WI38 (cell line): ENCODE measurements around the gene DIP2C.

Source experiments
- H3K4me3 ChIP-seq: 2 replicates; pipeline ENCODE4 v1.5.1; 2011; ENCODE audit warnings: low read depth, mild to moderate bottlenecking, control low read depth, low read length
- TF ChIP-seq, protein P1 (sequence below): IDR thresholded peaks from 2 replicates; pipeline ENCODE4 v1.5.1; 2012; ENCODE audit warnings: low read depth, mild to moderate bottlenecking, control low read depth, low read length

Gene DIP2C

DNA sequence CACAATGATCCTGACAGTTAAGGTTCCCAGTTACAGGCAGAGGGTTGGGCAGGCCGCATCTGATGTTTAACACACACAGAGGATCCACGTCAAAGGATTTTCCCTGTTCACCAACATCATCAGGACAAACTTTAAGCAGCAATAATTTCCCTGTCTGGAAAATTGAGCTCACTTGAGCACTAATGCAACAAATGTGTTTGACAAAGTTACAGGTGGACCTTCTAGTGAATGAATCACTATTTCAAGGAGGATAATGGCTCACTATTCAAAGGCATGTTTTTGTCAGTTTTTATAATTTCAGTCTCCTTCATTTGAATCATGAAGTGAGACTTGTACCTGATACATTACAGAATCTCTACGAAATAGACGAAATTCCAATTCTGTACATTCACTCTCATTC is 127.3 kb downstream of the DIP2C start:
- H3K4me3 ChIP-seq, result no peak overlapping the region
- TF ChIP-seq, protein P1, sequence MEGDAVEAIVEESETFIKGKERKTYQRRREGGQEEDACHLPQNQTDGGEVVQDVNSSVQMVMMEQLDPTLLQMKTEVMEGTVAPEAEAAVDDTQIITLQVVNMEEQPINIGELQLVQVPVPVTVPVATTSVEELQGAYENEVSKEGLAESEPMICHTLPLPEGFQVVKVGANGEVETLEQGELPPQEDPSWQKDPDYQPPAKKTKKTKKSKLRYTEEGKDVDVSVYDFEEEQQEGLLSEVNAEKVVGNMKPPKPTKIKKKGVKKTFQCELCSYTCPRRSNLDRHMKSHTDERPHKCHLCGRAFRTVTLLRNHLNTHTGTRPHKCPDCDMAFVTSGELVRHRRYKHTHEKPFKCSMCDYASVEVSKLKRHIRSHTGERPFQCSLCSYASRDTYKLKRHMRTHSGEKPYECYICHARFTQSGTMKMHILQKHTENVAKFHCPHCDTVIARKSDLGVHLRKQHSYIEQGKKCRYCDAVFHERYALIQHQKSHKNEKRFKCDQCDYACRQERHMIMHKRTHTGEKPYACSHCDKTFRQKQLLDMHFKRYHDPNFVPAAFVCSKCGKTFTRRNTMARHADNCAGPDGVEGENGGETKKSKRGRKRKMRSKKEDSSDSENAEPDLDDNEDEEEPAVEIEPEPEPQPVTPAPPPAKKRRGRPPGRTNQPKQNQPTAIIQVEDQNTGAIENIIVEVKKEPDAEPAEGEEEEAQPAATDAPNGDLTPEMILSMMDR, result no peak

DNA sequence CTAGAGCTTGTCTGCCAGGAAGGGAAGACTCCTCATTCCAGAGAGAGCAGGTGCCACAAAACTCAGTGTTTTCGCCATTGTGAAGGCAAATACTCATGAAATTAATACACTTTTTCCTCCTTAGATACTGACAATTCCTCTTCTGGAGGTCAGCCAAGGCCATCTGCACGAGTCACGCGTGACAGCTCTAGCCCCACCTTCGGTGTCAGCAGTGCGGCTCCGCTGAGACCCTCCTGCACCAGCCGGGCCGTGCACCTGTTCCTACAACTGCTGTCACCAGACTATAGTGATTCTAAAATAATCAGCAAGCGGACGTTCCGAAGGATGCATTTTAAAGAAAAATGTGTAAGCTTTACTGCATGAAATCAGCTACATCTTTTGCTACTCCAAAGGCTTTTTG is 127.7 kb downstream of the DIP2C start:
- no peak overlapping the region for H3K4me3 ChIP-seq
- TF ChIP-seq, protein P1, result no peak

DNA sequence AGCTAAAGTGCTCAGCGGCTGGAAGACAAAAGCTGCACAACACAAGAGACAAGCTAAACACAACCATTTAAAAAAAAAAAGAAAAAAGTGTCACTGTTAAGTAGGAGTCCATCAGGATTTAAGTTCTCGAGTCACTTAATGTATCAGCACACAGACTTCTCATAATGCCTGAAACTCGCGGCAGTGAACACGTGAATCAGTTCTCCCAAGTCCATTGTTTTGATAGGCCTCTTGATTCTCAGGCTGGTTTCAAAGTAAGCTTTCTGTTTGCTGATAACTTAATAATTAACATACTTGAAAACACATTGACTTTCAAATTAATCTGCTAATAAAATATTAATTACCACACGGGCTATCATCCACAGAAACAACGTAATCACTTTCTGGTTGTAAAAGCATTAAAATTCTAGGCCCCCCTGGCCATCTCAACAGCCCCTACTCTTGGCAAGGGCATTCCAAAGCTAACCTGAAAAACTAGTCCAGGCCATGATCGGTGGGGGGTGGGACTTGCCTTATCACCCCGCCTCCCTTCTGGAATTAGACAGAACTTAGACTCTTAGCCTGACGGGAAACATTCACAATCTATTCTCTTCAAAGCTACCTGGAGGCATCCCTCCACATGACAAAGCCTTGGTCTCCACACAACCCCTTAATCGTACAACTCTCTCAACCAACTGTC is 129.0 kb downstream of the DIP2C start:
- TF ChIP-seq, protein P1, result no peak
- no peak overlapping the region for H3K4me3 ChIP-seq

DNA sequence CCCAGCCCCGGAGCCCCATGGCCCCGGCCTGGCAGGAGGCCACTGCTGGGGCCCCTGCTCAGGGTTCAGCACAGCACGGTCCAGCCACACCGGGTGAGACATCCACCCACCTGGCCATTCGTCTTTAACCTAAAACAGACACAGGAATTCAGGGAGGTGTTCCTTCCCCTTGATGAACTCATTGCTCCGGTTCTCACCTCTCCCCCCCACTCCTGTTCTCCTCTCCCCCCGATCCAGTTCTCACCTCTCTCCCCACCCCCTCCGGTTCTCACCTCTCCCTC is 129.8 kb downstream of the DIP2C start:
- H3K4me3 ChIP-seq, result no peak overlapping the region
- TF ChIP-seq, protein P1, result no peak

DNA sequence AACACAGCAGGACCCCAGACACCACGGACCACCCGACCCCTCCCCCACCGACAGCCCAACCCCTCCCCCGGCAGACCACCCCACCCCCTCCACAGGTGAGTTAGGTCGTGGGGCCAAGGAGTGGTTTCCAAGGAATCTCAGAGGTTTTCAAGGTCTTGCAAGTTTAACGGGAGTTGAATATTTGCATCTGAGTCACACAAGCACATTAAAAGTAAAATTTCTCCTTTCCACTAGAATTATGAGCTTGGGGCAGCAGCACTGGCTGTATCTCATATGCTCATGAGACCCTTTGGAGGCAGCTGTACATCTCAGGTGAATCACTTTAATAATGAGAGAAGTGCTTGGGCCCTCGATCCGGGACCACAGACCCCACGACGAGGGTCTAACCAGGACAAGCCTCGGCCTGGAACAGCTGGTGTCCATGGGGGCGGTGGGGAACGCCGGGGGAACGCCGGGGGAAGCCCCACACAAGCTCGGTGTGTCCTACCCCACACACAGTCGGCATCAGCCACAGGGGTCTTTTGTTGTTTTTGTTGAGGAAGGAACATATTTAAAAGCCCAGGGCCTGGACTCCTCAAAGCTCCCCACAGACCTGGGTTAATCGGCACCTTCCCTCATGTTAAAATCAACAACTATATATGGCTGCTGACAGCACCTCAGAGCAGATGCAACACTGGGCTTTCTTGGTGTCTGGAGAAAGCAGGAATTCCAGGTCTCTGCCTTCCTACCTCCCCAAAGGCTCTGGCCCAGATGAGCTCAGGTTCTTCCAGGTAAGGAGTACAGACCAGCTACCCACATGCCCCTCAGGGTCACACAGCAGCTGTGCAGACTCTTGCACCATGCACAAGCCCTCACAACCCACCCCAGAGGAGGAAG is 130.3 kb downstream of the DIP2C start:
- no peak overlapping the region for H3K4me3 ChIP-seq
- TF ChIP-seq, protein P1, result no peak

DNA sequence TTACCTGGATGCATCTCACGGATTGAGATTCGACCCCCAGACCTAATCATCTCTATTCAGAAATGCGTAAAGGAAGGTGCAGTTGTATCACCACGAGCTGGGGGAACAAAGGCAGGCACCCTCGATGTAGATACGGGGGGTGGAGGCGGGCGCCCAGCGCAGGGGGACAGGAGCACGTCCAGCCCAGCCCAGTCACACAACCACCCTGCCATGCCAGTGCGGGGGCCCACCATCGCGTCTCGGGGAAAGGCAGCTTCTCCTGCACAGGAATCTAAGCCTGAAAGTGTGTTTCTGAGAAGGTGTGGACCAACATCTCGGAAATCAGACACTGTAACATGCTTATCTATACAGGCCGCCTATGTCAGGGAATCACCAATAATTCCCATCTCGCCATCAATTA is 131.1 kb downstream of the DIP2C start:
- H3K4me3 ChIP-seq, result no peak overlapping the region
- TF ChIP-seq, protein P1, result no peak

DNA sequence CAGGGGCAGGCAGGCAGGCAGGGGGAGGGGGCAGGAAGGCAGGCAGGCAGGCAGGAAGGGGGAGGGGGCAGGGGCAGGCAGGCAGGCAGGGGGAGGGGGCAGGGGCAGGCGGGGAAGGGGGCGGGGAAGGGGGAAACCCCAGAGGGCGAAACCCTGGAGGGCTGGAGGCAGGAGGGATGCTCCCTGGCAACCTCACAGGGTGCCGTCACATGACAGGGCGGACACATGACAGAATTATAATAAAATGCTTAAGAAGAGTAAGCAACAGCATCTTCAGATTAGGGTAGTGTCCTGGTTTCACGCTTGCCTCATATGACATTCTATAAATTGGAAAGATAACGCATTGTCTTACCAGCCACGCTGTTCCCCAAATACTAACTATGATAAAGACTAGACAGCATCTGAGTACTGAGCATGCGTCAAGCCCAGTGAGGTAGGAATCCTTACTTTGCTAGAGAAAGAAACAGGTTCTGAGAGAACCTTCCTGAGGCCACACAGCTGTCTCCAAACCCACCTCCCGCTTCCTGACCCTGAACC is 131.6 kb downstream of the DIP2C start:
- TF ChIP-seq, protein P1, result no peak
- H3K4me3 ChIP-seq, result no peak overlapping the region
